HS-27A (cell line): ENCODE results near the gene ESRRB.

ENCODE experiments used
- DNase-seq: peaks from one replicate; pipeline ENCODE4 v3.0.0-alpha.2; 2012; ENCODE audit warnings: low read depth, missing footprints

ESRRB gene

DNA sequence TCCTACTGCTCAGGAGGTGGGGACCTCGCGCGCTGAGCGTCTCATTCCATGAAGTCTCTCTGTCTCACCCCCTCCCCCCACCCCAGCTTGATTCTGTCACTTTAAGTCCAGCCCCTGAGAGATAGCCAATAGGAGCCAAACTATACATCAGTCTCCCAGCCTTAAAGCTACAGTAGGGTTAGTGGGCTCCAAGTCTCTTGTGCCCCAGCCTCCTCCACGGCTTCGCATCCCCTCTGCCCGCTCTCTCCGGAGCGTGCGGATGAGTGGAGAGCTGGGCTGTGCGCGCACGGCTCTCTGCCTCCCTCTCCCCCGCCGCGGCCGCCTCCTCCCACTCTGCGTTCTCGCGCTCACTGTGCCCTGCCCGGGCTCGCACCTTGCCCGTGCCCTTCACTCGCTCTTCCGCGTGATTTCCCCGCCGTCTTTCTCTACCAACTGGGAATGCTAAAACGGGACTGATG is at the start of gene ESRRB:
Gene ESRRB, plus strand, starts transcription at position 191 of the 458 bp plus-strand sequence. Its CDS starts 265 bp downstream, at position 456.
- DNase-seq, result no peak

DNA sequence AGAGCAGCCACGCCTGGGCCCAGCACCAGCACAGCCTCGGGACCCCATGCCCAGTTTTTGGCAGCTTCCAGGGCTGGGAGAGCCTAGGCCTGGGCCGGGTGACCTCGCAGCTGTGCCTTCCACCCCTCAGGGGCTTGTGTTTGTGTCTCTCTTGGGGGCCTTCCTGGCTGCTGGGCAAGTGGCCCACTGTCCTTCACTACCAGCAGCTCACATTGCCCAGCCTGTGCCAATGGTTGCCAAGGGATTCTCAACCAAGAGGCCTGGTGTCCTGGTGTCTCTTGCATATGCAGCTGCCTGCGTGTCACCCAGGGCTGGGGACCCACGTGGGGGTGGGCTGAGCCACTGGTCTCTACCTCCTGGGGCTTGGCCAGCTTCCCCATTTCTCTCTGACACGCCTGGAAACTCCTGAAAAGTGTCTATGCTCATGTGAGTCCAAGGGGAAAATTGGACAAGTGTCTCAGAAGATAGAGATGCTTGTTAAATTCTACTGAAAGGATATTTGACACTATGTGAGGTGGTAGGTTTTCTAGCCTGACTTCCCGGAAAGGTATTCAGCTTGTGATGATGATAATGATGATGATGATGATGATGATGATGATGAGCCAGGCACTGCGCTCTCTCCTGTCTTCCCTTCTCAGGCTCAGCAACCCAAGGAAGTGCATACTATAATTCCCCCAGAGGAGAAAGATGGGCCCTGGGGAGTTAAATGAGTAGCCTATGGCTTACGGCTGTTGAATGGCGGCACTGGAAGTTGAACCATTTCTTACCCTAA is 48.8 kb upstream of the ESRRB start:
- no peak for DNase-seq

DNA sequence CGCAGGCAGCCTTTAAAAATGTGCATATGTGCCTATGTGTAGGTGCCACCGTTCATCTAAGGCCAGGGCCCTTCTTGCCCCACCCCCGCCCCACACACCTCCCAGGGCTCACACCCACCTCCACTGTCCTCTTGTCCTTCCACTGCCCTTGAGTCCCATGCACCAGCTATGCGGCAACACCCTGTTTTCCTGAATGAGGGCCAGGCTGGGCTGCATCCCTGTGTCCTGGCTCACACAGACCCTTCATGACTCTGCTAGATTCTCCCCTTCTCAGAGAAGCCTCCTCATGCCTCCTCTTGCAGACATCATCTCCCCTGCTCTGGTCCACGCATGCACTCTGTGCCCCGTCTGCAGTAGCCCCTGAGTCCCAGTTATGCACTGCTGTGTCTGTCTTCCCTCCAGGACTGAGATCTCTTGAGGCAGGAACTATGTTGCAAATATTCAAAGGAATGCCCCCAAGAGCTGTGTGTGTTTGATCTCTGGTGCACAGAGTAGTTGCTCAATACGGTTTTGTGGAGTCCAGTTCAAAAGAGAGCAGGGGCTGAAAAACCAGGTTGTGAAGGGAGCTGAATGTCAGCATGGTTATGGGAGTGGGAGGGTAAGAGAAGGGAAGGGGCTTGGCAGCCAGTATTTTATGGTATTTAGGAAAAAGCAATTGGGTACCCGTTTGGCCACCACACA is 47.3 kb upstream of the ESRRB start:
- no peak for DNase-seq

DNA sequence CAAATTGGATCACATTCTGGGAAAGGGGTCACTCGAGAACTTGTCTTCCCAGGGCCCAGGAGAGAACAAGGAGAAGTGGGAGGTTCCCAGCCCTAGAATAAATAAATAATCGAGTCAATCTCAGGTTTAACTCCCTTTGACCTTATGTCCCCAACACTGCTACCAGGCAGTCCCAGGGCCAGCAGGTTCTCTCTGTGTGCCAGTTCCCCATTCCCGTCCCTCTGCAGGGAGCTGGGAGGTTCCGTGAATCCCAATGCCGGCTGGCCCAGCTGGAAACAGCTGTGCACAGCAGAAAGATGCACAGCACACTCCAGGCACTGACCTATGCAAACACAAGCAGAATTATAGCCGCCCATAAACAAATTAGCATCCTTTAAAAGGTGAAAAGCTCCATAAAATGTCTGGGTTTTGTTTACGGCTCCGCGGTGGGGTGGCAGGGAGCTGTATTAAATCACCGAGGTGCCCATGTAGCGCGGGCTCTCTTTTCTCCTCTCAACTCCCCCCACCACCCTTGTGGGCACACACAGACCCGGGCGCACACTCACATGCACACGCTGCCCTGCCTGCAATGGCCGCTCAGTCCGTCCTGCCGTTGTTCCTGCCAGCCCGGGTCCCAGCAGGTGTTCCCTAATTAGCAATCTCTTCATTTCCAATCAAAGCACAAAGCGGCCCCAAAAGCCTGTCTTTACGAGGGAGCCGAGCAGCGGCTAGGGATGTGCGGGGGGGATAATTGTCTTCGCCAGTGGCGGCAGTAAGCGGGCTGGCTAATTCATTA is 46.6 kb upstream of the ESRRB start:
- no peak for DNase-seq

DNA sequence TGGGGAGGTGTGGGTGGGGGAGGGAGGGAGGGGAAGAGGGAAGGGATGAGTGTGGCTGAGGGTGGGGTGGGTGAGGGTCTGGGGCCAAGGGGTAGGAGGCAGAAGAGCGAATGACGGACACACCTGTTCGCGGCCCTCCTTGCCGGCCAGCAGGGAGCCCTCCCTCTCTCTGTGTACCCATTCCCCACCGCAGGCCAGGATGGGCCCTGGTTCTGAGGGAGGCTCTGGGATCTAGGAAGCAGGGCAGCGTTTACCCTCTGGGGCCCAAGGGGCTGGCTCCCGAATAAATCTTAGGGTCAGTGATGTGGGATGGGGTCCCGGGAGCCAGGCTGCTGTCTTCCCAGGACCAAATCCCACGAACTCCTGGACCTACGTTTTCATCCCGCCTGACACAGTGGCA is 46.0 kb upstream of the ESRRB start:
- DNase-seq, result no peak

DNA sequence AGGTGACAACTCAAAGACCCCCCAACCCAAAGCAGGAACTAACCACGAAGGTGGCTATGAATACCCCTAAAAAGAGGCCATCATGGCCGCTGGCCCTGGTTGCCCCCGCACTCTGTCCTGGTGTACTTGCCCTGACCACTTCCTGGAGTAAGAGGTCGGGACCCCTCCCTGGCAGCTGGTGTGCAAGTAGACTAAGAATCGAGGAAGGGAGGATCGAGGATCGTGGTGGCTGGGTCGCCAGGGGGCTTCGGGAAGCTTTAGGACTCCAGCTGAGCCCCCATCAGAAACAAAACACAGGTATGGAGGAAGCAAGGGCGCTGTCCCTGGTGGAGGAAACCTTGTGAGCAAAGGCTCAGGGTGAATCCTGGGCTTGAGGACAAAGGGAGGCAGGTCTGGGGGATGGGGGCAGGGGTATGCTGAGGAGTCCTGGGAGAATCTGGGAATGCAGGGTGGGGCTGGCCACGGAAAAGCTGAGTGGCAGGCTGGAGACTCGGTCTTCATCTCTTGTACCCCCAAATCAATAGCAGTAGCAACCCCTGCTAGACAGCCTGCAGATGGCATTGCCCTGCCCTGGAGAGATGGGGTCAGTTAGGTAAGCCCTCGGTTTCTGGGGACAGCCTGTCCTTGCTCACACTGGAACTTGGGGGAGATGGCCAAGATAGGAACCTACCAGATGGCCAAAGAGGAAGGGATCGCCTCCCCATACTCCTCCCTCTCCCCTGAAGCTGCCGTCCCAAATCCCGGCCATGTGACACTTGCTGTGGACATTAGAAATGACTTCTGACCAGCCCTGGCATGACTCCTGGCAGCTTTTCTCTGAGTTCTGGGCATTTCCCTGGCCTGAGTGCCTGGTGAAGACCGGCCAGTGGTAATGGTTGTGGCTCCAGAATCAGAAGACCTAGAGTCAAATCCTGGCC is 45.3 kb upstream of the ESRRB start:
- no peak for DNase-seq

DNA sequence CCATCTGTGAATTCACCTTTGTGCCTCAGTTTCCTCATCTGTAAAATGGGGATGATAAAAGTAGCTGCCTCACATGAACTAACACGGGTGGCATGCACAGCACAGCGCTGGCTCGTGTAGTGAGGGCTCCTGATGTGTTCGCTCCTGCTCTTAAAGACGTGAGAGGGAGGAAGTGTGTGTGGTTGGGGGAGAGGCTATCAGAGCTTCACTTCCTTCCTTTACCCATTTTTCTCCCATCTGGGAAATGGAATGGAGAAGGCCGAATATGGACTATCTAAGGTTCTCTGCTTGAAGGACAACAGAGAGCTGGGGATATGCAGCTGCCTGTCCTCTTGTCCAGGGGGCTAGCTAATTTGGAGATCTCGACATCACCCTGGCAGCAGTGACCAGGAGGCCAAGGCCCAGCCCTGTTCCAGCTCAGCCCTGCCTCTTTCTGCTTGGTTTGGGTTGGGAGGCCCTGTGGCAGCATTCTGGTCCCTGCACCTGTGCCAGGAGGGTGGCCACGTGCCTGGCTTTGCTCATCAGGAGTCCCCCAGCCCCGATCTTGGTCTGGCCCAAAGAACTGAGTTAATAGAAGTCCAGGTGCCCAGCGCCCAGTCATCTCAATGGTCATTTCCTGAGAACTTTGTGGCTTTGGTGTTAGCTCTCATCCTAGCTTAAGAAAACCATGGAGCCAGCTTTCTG is 44.5 kb upstream of the ESRRB start:
- no peak for DNase-seq

DNA sequence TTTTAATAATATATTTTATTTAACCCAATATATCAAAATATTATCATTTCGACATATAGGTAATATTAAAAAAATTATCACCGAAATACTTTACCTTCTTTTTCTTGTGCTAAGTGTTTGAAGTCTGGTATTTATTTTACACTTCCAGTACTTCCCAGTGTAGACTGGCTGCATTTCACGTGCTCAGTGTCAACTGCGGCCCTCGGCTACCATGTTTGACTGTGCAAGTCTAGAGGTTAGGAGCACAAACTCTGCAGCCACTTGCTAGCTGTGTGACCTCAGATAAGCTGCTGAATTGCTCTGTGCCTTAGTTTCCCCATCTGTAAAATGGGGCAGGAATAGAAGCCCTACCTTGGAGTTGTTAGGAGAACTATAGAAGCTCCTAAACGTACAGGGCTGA is 42.3 kb upstream of the ESRRB start:
- DNase-seq, result no peak

DNA sequence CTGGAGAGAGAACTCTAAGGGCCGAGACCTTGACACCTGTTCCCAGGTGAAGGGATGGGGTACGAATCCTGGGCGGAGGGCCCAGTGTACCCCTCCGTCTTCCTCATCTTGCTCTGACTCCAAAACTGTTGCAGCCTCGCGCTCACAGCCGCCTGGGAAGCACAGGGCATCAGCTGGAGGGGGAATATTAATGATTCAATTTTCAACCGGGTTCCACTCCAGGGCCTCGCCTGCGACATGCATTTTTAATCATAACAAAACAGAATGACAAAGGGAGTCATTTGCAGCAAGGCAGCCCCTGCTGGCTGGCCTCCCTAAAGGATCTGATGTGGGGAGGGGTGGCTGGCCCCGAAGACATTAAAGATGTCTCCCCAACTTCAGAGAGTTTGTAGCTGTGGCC is 41.6 kb upstream of the ESRRB start:
- no peak for DNase-seq

DNA sequence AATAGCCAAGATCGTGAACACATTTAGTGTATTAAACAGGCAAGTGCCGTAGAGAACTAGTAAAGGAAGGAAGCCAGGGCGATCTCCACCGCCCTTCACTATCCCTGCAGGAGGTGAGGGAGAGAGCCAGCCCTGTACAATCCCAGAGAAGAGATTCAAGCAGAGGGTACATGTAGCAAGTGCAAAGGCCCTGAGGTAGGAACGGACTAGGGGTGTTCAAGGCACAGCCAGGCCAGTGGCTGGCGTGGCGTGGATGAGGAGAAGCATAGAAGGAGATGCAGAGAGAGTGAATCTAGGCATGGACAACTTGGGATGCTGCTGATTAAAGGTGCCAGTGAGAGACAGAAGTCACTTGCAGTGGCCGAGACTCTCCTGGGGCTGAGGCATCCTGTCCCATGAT is 39.1 kb upstream of the ESRRB start:
- DNase-seq, result no peak

DNA sequence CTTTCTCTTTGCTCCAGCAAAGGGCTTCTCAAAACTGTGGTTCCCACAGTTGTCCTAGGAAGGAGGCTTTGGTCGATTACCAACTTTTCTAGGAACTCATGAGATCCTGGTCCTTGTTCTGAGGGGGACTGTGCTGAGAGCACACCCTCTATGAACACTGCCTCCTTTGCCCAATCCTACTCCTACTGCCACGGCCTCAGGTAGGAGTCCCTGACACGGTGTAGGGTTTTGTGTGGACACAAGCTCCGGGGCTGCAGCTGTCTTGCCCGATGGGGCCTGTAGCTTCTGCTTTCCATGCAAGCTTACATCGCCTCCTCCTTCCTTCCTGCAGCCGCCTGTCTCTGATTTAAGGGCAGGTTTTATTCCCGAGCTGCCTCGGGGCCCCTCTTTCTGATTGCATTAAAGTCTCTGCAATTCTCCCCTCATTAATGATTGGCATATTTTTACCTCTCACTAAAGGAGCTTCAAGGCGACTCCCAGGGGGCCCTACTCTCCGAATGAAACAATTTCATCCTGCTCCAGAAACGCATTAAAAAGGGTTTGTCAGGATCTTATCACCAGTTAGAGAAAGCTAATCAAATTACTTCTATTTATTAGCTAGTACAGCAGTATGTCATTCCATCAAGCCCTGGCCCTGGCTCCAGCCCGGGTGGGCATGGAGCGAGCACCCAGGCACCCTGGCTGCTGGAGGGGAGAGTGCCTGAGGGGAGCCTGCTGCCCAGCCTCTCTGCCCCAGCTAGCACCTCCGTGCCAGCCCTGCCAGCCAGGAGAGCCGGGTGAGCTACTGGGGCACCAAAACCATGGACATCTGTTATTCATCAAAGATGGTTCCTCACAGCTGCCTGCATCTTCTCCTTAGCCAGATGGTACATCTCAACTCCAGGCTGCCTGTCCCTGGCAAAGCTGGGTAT is 38.0 kb upstream of the ESRRB start:
- no peak for DNase-seq

DNA sequence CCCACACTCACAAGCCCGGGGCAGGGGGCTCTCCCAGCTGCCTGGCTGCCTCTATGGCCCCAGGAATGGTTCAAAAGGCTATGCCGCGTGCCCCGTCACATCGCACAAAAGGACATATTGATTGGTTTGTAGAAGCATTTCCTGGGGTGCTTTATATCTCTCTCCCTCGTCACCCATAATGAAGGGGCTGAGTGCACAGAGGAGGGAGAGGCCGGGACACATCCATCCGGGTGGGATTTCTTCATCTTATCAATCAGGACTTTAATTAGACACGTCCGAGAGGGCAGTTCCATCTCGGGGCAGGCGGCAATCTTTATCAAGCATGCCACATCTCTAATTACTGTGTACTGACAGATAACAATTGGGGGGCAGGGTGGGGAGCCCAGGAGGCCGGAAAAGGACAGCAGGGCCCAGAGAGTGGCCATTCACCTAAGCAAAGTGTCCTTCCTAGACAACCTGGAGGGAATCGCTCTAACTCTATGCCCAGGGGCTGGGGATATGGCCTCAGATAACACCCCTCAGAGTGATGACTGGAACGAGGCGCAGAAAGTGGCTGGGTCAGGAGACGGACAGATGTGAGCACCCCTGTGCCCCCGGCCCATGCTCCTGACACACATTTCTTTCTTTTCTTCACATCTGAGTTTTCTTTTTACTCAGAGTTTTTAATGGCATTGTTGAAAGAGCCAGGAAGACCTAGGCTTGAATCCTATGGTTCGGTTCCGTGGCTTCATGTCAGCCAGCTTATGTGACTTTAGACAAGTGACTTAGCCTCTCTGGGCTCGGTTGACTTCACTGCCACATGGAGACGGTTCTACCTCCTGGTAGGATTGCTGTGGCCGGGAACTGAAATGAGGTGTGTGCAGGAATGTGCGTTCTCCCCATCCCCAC is 36.0 kb upstream of the ESRRB start:
- no peak for DNase-seq

DNA sequence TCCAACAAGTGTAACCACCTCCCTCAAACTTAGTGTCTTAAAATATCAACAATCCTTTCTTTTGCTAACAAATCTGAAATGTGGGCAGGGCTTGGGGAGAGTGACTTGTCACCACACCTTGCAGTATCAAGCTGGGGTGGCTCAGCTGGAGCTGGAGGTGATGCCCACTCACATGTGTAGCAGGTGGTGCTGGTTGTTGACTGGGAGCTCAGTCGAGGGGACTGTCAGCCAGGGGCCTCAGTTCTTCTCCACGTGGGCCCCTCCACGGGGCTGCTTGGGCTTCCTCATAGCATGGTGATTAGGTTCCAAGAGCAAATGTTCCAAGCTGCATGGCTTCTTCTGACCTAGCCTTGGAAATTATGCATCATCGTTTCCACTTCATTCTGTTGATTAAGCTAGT is 32.6 kb upstream of the ESRRB start:
- DNase-seq, result no peak

DNA sequence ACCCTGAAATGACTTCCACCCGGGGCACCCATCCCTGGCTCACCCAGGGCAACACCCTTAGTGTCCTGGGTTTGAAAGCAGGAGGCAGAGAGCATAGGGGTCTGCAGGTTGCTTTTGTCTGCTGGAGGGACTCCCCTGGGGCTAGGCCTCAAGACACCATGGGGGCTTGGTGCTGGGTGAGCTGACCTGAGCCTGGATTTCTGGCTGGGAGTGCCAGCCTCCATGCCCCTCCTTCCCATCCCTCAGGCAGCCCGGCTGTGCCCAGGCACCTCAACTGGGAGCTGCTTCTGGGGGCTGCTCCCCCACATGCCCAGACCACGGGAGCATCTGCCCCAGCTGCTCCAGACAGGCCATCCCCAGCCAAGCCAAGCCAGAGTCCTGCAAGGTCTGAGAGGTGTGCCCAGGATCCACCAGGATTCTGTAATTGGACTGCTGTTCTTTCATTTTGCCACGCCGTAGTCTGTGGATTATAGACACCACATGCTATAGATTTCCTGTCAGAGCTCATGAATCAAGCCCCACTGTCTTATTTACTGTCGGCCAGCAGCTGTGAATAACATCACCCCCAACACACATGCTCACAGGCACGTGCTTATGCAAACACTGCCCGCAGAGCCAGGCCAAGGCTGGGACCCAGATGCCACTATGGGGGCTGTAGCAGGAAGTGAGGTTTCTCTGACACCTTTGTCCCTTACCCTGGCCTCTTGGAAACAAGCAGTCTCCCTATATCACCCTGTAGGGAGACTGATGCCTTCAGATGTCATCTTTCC is 29.4 kb upstream of the ESRRB start:
- no peak for DNase-seq

DNA sequence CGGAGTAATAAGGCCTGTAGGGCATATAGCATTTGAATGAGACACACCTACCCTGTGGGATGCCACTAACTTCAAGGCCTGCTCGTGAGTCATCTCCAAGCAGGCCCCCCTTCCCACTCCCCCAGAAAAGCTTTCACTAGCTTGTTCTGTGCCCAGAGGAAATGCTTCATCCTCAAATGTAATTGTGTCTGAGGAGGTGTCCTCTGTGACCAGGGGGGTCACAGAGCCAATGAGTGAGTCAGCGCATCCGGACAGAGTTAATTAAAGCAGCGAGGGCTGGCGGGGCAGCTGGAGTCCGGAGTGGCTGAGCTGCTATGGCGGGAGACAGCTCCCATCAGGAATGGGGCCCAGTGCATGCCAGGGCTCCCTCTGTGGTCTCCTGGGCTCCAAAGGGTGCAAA is 27.0 kb upstream of the ESRRB start:
- DNase-seq, result no peak

DNA sequence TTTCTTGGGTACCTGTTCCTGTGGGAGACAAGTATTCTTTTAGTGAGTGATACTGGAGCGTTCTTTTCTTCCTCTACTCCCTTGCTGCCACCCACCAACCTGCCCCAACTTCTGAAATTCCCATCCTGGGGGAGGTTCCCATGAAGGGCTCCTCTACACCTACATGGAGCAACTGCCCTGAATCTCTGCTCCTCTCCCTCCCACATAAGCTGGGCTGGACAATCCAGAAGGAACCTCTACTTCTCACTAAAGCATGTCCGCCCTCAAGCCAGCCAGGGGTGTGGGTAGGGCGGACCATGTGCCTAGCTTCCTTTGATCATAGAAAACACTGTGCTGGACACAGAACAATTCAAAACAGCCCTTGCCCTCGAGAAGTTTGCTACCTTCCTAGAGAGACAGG is 25.9 kb upstream of the ESRRB start:
- no peak for DNase-seq

DNA sequence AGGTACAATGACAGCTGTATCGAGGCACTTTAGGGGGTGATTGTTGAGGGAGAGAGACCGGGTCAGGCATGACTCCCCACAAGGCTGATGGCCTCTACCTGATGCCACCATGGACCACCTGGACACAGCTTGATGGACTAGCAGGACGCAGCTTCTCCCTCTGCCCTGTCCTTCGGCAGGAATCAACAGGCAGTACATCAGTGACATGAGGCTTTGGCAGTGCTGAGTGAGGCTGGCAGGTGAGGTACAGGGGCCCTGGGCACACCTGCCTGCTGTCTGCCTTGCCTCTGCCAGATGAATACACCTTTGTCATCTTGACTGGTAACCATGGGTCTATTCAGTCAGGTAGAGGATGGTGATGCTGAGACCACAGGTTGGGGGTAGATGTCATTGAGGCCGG is 25.3 kb upstream of the ESRRB start:
- DNase-seq, result no peak

DNA sequence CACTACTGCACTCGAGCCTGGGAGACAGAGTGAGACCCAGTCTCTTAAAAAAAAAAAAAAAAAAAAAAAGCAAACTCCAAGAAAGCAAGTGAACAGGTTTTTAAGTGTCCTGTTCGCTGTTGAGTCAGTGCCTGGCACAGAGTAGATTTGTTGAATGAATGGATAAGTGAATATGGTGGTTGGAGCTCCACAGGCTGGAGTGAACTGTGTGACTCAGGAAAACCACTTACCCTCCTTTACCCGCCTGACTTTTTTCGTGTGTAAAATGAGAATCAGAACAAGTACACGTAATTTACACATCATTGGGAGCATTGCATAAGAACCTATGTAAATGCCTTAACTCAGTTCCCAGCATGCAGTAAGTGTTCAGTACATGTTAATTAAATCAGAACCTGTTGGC is 24.0 kb upstream of the ESRRB start:
- DNase-seq, result no peak
